ENCODE results near the gene HLA-DMB.

The HLA-DMB gene

GRCh38 chr6:32905078-32905477 is 35.8 kb downstream of the HLA-DMB start:
- Histone ChIP-seq H4K20me1 (ENCODE audit: insufficient read depth) (no peaks in the 10 kb centered on the region), H3K27me3 (ENCODE audit: insufficient read depth, low read depth) (no peaks in the 10 kb centered on the region), H3K4me3 (IDR thresholded peaks at IDR 0.05; ENCODE audit: insufficient read depth, low read depth, low read length) (no peak overlapping the region), H3K4me2 (no peak overlapping the region), H3K27ac (no peak overlapping the region), H3K4me1 (ENCODE audit: low read depth, poor library complexity, severe bottlenecking) (no peaks in the 10 kb centered on the region), H3K9ac (no peak overlapping the region), H3K79me2 (ENCODE audit: insufficient read depth, low read depth) (no peaks in the 10 kb centered on the region), H2AFZ (ENCODE audit: low read depth) (no peak overlapping the region), H3K36me3 (ENCODE audit: insufficient read depth) (no peaks in the 10 kb centered on the region)
- TF ChIP-seq, protein P1, sequence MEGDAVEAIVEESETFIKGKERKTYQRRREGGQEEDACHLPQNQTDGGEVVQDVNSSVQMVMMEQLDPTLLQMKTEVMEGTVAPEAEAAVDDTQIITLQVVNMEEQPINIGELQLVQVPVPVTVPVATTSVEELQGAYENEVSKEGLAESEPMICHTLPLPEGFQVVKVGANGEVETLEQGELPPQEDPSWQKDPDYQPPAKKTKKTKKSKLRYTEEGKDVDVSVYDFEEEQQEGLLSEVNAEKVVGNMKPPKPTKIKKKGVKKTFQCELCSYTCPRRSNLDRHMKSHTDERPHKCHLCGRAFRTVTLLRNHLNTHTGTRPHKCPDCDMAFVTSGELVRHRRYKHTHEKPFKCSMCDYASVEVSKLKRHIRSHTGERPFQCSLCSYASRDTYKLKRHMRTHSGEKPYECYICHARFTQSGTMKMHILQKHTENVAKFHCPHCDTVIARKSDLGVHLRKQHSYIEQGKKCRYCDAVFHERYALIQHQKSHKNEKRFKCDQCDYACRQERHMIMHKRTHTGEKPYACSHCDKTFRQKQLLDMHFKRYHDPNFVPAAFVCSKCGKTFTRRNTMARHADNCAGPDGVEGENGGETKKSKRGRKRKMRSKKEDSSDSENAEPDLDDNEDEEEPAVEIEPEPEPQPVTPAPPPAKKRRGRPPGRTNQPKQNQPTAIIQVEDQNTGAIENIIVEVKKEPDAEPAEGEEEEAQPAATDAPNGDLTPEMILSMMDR (conservative IDR thresholded peaks at IDR 0.05; ENCODE audit: low read depth, low read length) = no peak

- no peak overlapping the region for H3K27ac ChIP-seq
These were observed 36.9 kb downstream of the HLA-DMB start for GRCh38 chr6:32903952-32904351.

DNA sequence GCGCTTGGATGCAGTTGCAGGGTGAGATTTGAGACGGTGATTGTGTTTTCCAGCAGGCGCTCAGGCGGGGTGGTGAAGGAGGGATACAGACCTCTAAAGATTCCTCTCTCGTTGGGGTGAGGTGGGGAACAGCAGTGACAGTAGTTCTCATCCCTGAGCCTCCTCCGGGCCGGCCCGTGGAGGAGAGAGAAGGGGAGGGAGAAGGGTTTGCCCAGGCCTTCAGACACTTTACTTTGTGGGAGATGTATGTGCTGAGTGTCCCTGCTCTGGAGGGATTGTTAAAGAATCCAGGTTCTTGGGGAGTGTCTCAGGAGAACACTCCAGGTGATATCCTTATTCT is 45.9 kb downstream of the HLA-DMB start:
- H2AFZ ChIP-seq (ENCODE audit: low read depth) = peak overlapping the region; percentile 85
- TF ChIP-seq, protein P1 (conservative IDR thresholded peaks at IDR 0.05; ENCODE audit: low read depth, low read length) = no peak
- no peaks in the 10 kb centered on the region for H4K20me1 ChIP-seq (ENCODE audit: insufficient read depth)

More at GRCh38 chr6:32903952-32904351, 36.9 kb downstream of the HLA-DMB start:
- H3K27me3 ChIP-seq (ENCODE audit: insufficient read depth, low read depth) = no peaks in the 10 kb centered on the region
- no peak overlapping the region; the same call in 1 of the 2 replicates for H3K9ac ChIP-seq
- H4K20me1 ChIP-seq (ENCODE audit: insufficient read depth) = no peaks in the 10 kb centered on the region
- no peaks in the 10 kb centered on the region for H3K36me3 ChIP-seq (ENCODE audit: insufficient read depth)
- no peaks in the 10 kb centered on the region for H3K4me1 ChIP-seq (ENCODE audit: low read depth, poor library complexity, severe bottlenecking)
- TF ChIP-seq, protein P1 (conservative IDR thresholded peaks at IDR 0.05; ENCODE audit: low read depth, low read length) = no peak
- H3K4me2 ChIP-seq = no peak overlapping the region
- no peaks in the 10 kb centered on the region for H3K79me2 ChIP-seq (ENCODE audit: insufficient read depth, low read depth)
- no peak overlapping the region for H3K4me3 ChIP-seq (IDR thresholded peaks at IDR 0.05; ENCODE audit: insufficient read depth, low read depth, low read length)
- H2AFZ ChIP-seq (ENCODE audit: low read depth) = no peak overlapping the region

GRCh38 chr6:32894085-32895005 is 46.5 kb downstream of the HLA-DMB start:
- Histone ChIP-seq H2AFZ (ENCODE audit: low read depth) (peak overlapping the region; percentile 85), H3K36me3 (ENCODE audit: insufficient read depth) (no peaks in the 10 kb centered on the region), H3K79me2 (ENCODE audit: insufficient read depth, low read depth) (no peaks in the 10 kb centered on the region; the same call in 1 of the 2 replicates), H3K4me1 (ENCODE audit: low read depth, poor library complexity, severe bottlenecking) (no peaks in the 10 kb centered on the region), H4K20me1 (ENCODE audit: insufficient read depth) (no peaks in the 10 kb centered on the region), H3K4me3 (IDR thresholded peaks at IDR 0.05; ENCODE audit: insufficient read depth, low read depth, low read length) (no peak overlapping the region), H3K4me2 (peak overlapping the region; percentile 87), H3K9ac (peak overlapping the region; percentile 51; the same call in 1 of the 2 replicates), H3K27me3 (ENCODE audit: insufficient read depth, low read depth) (no peaks in the 10 kb centered on the region), H3K27ac (peak overlapping the region; percentile 27; the same call in 1 of the 2 replicates)
- TF ChIP-seq, protein P1 (conservative IDR thresholded peaks at IDR 0.05; ENCODE audit: low read depth, low read length) = no peak

More for the DNA sequence above, 45.9 kb downstream of the HLA-DMB start:
- peak overlapping the region; percentile 51; the same call in 1 of the 2 replicates for H3K9ac ChIP-seq
- no peaks in the 10 kb centered on the region for H3K4me1 ChIP-seq (ENCODE audit: low read depth, poor library complexity, severe bottlenecking)
- H3K36me3 ChIP-seq (ENCODE audit: insufficient read depth) = no peaks in the 10 kb centered on the region
- H3K27me3 ChIP-seq (ENCODE audit: insufficient read depth, low read depth) = no peaks in the 10 kb centered on the region
- no peaks in the 10 kb centered on the region; the same call in 1 of the 2 replicates for H3K79me2 ChIP-seq (ENCODE audit: insufficient read depth, low read depth)
- peak overlapping the region; percentile 87 for H3K4me2 ChIP-seq
- no peak overlapping the region for H3K4me3 ChIP-seq (IDR thresholded peaks at IDR 0.05; ENCODE audit: insufficient read depth, low read depth, low read length)
- no peak overlapping the region for H3K27ac ChIP-seq
